Medulla oblongata (tissue), 1 donor: Measurements from ENCODE around the gene IER3.
"Not testable (repeated sequence)": the region's sequence is repeated elsewhere in the genome, so short reads cannot be mapped to it uniquely, and the experiment has no call there.

Experiments
- DNase-seq: peaks from one replicate; pipeline ENCODE4 v3.0.0-alpha.2; 2015; ENCODE audit errors: extremely low spot score

The IER3 gene

GRCh38 chr6:30768634-30769087 is 24.3 kb upstream of the IER3 start:
- no peak for DNase-seq

GRCh38 chr6:30767944-30768301 is 23.6 kb upstream of the IER3 start:
- no peak for DNase-seq

- DNase-seq = no peak
These were observed 23.0 kb upstream of the IER3 start for GRCh38 chr6:30767158-30767943.

GRCh38 chr6:30766461-30767157 is 22.3 kb upstream of the IER3 start:
- DNase-seq = no peak

- DNase-seq = not testable (repeated sequence)
These were observed 21.1 kb upstream of the IER3 start for GRCh38 chr6:30765495-30765894.

GRCh38 chr6:30764490-30765043 is 20.2 kb upstream of the IER3 start:
- DNase-seq = not testable (repeated sequence)

GRCh38 chr6:30763618-30764489 is 19.5 kb upstream of the IER3 start:
- no peak for DNase-seq

- DNase-seq = no peak
These were observed 18.8 kb upstream of the IER3 start for GRCh38 chr6:30763155-30763617.

- DNase-seq = no peak
These were observed 17.6 kb upstream of the IER3 start for GRCh38 chr6:30761791-30762429.

- no peak for DNase-seq
These were observed 16.2 kb upstream of the IER3 start for GRCh38 chr6:30760549-30760948.

- DNase-seq = no peak
These were observed 15.4 kb upstream of the IER3 start for GRCh38 chr6:30759575-30760239.

GRCh38 chr6:30757261-30757904 is 13.0 kb upstream of the IER3 start:
- DNase-seq = no peak

- not testable (repeated sequence) for DNase-seq
These were observed 12.2 kb upstream of the IER3 start for GRCh38 chr6:30756405-30757003.

- DNase-seq = no peak
These were observed 10.3 kb upstream of the IER3 start for GRCh38 chr6:30754631-30755030.

GRCh38 chr6:30752157-30752927 is 8.0 kb upstream of the IER3 start:
- DNase-seq = peak; percentile 78

- no peak for DNase-seq
These were observed 6.0 kb upstream of the IER3 start for GRCh38 chr6:30750379-30750668.

- no peak for DNase-seq
These were observed 5.4 kb upstream of the IER3 start for GRCh38 chr6:30749554-30750378.

- no peak for DNase-seq
These were observed 4.6 kb upstream of the IER3 start for GRCh38 chr6:30748851-30749540.
